DND-41 (cell line): ENCODE results near the gene FHOD1.

Source experiments
- EZH2 ChIP-seq: IDR thresholded peaks from 3 replicates; pipeline ENCODE4 v1.6.1; 2012; ENCODE audit warnings: borderline replicate concordance, low read depth, mild to moderate bottlenecking, moderate library complexity, low read length, inconsistent platforms; ENCODE audit not compliant: severe bottlenecking
- TF ChIP-seq, protein P1 (sequence below): IDR thresholded peaks from 2 replicates; pipeline ENCODE4 v1.5.1; 2012; ENCODE audit warnings: borderline replicate concordance, low read length, moderate library complexity, mild to moderate bottlenecking; ENCODE audit not compliant: poor library complexity, severe bottlenecking; ENCODE audit errors: extremely low read depth

DNA sequence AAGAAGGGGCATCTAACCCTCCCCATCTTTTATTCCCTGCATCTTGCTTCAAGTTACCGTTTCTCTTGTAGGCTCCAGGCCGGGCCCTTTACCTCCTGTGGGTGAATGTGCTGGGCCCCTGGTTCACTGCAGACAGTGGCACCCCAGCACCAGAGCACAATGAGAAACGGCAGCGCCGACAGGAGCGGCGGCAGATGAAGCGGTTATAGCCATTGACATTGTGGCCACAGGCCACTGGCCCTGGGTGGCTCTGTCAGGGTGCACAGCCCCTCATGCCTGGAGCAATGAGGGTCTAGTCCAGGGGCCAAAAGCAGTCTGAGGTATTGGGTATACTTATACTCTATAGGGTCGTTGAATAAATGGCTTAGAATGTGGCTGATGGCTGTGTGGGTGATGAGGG, 18.4 kb downstream of the FHOD1 start:
- TF ChIP-seq, protein P1, sequence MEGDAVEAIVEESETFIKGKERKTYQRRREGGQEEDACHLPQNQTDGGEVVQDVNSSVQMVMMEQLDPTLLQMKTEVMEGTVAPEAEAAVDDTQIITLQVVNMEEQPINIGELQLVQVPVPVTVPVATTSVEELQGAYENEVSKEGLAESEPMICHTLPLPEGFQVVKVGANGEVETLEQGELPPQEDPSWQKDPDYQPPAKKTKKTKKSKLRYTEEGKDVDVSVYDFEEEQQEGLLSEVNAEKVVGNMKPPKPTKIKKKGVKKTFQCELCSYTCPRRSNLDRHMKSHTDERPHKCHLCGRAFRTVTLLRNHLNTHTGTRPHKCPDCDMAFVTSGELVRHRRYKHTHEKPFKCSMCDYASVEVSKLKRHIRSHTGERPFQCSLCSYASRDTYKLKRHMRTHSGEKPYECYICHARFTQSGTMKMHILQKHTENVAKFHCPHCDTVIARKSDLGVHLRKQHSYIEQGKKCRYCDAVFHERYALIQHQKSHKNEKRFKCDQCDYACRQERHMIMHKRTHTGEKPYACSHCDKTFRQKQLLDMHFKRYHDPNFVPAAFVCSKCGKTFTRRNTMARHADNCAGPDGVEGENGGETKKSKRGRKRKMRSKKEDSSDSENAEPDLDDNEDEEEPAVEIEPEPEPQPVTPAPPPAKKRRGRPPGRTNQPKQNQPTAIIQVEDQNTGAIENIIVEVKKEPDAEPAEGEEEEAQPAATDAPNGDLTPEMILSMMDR, result no peak
- TF ChIP-seq EZH2, result no peak
